ENCODE results near the gene BLVRB.
"Not testable (repeated sequence)": the region's sequence is repeated elsewhere in the genome, so short reads cannot be mapped to it uniquely, and the experiment has no call there.

BLVRB gene

DNA sequence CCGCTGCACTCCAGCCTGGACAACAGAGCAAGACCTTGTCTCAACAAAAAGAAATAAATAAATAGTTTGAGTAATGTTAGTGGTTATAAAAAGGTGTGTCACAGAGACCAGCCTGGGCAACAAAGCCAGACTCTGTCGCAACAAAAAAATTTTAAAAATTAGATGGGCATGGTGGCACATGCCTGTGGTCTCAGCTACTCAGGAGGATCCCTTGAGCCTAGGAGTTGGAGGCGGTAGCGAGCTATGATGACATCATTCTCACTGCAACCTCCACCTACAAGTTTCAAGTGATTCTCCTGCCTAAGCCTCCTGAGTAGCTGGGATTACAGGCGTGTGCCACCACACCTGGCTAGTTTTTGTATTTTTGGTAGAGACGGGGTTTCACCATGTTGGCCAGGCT is 11.6 kb downstream of the BLVRB start:
- DNase-seq; intact Hi-C loops (cut with DNase I): not testable (repeated sequence)

DNA sequence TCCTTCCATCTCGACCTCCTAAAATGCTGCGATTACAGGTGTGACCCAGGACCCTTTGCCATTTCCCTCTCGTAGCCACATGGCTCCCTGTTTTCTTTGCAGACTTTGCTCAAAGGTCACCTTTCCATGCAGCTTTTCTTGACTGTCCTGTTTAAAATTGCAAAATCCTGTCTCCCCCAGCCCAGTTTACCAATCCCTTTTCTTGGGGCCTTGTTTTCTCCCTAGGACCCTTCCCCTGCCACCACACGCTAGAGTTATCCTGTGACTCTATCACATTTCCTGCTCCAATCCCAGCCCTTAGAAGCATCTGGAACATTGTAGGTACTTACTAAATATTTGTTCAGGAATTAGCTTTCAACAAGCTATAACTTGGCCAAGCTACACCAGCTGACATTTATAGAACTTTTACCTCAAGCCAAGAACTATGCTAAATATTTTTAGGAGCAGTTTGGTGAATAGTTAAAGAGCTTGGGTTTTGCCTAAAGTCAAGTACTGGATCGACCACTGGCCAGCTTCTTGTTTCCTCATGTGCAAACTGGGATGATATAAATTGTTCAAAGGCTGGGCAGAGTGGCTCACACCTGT is 12.3 kb downstream of the BLVRB start:
- intact Hi-C loops (cut with DNase I), result no loop called here
- DNase-seq, result no peak

DNA sequence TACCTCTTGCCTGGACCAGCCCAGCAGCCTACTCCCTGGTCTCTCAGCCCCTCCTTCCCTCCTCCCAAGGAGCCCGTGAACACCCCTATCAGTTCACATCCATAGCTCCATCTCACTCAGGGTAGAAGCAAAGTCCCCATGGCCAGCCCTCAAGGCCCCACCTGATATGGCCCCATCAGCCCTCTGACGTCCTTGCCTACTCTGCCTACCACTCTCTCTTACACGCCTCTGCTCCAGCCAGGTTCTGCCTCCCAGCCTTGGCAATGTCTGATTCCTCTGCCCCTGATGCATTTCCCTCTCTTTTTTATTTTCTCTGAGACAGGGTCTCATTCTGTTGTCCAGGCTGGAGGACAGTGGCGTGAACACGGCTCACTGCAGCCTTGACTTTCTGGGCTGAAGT is 13.5 kb downstream of the BLVRB start:
- no peak for DNase-seq
- intact Hi-C loops (cut with DNase I), result no loop called here

DNA sequence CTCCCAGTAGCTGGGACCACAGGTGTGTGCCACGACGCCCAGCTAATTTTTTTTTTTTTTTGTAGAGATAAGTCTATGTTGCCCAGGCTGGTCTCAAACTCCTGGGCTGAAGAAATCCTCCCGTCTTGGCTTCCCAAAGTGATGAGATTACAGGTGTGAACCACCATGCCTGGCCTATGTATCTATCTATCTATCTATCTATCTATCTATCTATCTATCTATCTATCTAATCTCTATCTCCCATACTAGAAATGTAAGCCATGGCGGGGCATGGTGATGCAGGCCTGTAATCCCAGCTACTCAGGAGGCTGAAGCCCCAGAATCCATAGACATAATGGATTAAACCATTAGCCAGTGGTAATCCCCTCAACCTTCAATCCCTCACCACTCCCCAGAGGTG is 14.9 kb downstream of the BLVRB start:
- intact Hi-C loops (cut with DNase I), result no loop called here
- DNase-seq, result no peak

- intact Hi-C loops (cut with DNase I), result no loop called here
- DNase-seq, result no peak
Observed at GRCh38 chr19:40449506-40449905, 16.0 kb downstream of the BLVRB start.

- intact Hi-C loops (cut with DNase I), result no loop called here
- no peak for DNase-seq
Observed at GRCh38 chr19:40446263-40446784, 19.2 kb downstream of the BLVRB start.

DNA sequence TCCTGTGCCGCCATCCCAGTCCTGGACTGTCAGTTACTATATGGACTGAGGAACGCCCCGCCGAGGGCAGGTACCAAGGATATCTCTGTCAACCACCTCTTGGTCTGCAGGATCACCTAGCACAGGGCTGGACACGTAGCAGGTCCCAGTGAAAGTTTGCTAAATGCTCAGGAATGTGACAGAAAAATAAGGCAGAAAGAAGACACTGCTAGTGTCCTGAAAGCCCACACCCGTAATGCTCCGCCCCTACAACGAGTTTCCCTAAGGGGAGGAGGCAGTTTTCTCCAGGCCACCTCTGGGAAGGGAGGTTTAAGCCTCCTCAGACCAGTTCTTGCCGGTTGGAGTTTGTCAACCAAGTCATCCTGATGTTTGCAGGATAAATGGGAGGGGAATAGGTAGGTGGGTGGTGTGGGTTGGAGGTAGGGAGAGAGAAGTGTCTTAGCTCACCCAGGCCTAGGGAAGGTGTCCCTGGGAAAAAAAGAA is 19.7 kb downstream of the BLVRB start:
- intact Hi-C loops (cut with DNase I), result no loop called here
- DNase-seq, result no peak

- intact Hi-C loops (cut with DNase I), result no loop called here
- no peak for DNase-seq
Observed at GRCh38 chr19:40444825-40445312, 20.7 kb downstream of the BLVRB start.

- intact Hi-C loops (cut with DNase I), result loop anchor here (1.0 kb wide), 2 partner anchors 18 to 21 kb away; partner anchors contain the start of gene BLVRB
Observed at GRCh38 chr19:40444000-40444824, 21.3 kb downstream of the BLVRB start, which contains the start of gene SERTAD3. SERTAD3 (minus strand) TSS chr19:40444335; CDS start chr19:40442080, 2,255 bp downstream.

DNA sequence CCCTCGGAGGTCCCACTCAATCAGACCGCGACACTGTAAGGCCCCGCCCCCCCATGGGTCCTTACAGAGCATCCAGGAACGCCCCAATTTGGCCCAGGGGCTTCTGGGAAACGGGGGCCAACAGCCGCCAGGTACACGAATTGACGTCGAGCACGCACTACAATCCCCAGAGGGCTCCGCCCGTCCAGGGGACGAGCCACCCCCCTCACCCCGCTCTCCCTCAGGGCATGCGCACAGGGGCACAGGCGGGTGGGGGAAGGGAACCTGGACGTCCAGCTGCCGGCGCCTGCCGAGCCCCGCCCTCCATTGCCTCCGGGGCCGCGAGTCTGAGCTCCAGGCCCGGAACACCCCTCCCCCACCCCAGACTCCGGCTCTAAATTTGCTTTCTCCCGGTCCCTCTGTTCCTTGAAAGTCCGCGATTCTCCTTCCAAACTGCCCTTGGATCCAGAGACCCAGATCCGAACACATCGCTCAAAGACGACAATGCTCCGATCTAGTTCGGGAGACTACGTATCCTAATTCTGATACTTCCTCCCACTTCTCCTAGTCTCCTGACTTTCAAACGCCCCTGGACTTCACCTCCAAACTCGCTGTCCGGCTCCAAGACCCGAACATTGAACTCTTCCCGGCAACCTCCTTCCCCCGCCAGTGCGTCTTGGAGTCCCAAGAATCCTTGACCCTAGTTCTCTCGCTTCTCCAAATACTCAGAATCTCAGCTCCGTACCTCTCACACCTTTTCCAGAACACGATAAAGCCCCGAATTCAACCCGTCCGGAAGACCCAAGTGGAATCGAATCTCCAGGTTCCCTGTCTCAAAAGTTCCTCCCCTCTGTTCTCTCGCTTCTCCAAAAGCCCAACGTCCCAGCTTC is 22.2 kb downstream of the BLVRB start:
- intact Hi-C loops (cut with DNase I), result loop anchor here (1.0 kb wide), 2 partner anchors 17 to 22 kb away; partner anchors contain the start of gene BLVRB
- DNase-seq, result peak; percentile 92 to 100 (median 97)

More at GRCh38 chr19:40444000-40444824, 21.3 kb downstream of the BLVRB start, which contains the start of gene SERTAD3:
- DNase-seq, result peak; percentile 92 to 99 (median 96)

- intact Hi-C loops (cut with DNase I), result loop anchor here (1.0 kb wide), 2 partner anchors 16 to 23 kb away; partner anchors contain the start of gene BLVRB
- no peak for DNase-seq
Observed at GRCh38 chr19:40442328-40443130, 23.0 kb downstream of the BLVRB start.

- intact Hi-C loops (cut with DNase I), result no loop called here
- no peak for DNase-seq
Observed at GRCh38 chr19:40441719-40442253, 23.8 kb downstream of the BLVRB start.

DNA sequence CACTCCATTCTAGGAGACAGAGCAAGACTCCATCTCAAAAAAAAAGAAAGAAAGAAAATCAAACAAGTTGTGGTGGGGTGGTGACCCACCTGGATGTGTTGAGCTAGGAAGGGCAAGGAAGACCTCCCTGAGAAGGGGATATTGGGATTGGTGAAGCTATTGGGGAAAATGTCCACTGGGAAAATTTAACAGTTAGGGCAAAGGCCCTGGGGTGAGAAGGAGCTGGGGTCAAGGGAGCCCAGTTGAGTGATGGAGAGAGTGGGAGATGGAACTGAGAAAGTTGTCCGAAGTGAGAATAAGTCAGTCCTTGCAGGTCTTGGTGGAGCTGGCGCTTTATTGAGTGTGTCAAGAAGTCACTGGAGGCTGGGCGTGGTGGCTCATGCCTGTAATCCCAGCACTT is 27.3 kb downstream of the BLVRB start:
- DNase-seq, result no peak
- intact Hi-C loops (cut with DNase I), result no loop called here

DNA sequence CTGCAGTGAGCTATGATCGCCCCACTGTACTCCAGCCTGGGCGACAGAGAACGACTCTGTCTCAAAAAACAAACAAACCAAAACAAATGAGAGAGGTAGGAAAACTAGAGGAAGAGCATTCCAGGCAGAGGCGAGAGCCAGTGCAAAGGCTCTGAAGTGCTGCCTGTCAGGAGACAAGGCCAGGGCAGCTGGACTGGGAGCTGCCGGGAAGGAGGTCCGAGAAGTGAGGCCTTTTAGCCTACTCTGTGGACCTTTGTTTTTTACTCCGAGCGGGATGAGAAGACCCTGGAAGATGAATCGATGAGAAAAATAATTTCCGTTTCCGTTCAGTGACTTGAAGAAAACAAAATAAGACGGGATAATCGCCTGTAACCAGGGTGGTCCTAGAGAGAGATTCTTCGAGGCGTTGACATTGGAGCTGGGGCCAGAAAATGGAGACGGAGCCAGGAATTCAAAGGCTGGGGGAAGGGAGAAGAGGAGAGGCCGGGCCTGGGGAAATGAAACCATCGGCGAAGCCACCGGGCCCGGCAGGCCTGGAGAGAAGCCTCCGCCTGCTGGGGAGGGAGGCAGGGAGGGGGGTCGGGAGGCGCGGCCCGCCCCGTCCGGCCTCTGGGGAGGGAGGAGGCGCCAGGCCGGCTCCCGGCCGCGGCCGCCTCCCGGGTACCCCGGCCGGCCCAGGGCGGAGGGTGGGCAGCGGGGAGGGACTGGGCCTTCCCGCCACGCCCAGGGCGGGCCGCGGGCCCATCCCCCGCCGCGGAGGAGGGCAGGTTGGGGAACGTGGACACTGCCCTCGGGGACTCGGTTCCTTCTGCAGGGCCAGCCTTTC is 31.9 kb downstream of the BLVRB start:
- intact Hi-C loops (cut with DNase I), result no loop called here
- DNase-seq, result peak; percentile 64 to 96 (median 72)

DNA sequence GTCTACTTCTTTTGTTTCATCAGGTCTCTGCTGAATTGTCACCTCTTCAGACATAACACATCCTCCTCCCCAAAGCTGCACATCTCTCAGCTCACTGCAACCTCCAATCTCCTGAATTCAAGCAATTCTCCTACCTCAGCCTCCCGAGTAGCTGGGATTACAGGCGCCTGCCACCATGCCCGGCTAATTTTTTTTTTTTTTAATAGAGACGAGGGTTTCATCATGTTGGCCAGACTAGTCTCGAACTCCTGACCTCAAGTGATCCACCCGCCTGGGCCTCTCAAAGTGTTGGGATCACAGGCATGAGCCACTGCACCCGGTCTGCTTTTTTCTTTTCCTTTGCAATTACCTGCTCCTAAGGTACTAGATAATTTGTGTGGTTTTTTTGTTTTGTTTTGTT is 32.8 kb downstream of the BLVRB start:
- intact Hi-C loops (cut with DNase I); DNase-seq: not testable (repeated sequence)

- intact Hi-C loops (cut with DNase I), result no loop called here
- DNase-seq, result no peak
Observed at GRCh38 chr19:40431698-40432097, 33.8 kb downstream of the BLVRB start.

DNA sequence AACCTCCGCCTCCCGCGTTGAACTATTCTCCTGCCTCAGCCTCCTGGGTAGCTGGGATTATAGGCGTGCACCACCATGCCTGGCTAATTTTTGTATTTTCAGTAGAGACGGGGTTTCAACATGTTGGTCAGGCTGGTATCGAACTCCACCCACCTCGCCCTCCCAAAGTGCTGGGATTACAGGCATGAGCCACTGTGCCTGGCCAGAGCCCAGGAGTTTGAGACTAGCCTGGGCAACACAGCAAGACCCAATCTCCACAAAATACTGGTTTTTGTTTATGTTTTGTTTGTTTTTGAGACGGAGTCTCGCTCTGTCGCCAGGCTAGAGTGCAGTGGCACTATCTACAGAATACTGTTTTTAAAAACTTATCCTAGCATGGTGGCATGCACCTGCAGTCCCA is 35.3 kb downstream of the BLVRB start:
- DNase-seq; intact Hi-C loops (cut with DNase I): not testable (repeated sequence)

GRCh38 chr19:40428197-40428596 is 37.3 kb downstream of the BLVRB start:
- intact Hi-C loops (cut with DNase I), result loop anchor here (10.0 kb wide), 1 partner anchor 123 kb away; no protein-coding TSS in a partner anchor
- DNase-seq, result not testable (repeated sequence)
